Transverse colon (tissue), 4 donors: ENCODE results near the gene RCBTB1. TPM values are rescaled to one million over a fixed set of nuclear protein-coding genes. Genes with fewer than 3 reads are reported as not detected.

Experiments used
- DNase-seq: peaks from one replicate; pipeline ENCODE4 v3.0.0-alpha.2; 2019
- H3K27ac ChIP-seq, 4 donors: fragments of 200-600 bp; sonication (generic); 2 replicates each; pipeline ENCODE4 v1.5.1; 2016 to 2018; ENCODE audit warnings: inconsistent platforms in 4 of 4
- H3K27me3 ChIP-seq: fragments of 200-600 bp; sonication (generic); 2 replicates; pipeline ENCODE4 v1.5.1; 2017; ENCODE audit warnings: inconsistent platforms
- H3K36me3 ChIP-seq, 4 donors: fragments of 200-600 bp; sonication (generic); 2 replicates each; pipeline ENCODE4 v1.5.1; 2017 to 2019; ENCODE audit warnings: inconsistent platforms in 4 of 4
- H3K4me1 ChIP-seq, 4 donors: fragments of 200-600 bp; sonication (generic); 2 replicates each; pipeline ENCODE4 v1.5.1; 2017 to 2020; ENCODE audit warnings: inconsistent platforms in 4 of 4
- H3K4me3 ChIP-seq, 4 donors: fragments of 200-600 bp; sonication (generic); 1 replicate in 1 of 4; 2 replicates in 3 of 4; pipeline versions ENCODE4 v1.5.1 to v1.6.1; 2017 to 2019; ENCODE audit warnings: inconsistent platforms in 4 of 4
- H3K9me3 ChIP-seq, 2 donors: fragments of 200-600 bp; sonication (generic); 2 replicates each; pipeline ENCODE4 v1.5.1; 2017 to 2019; ENCODE audit warnings: inconsistent platforms in 2 of 2
- CTCF ChIP-seq, 5 experiments: fragments of 200-600 bp in 3 of 5; fragments of 450-650 bp in 2 of 5; sonication (generic) in 3 of 5; IDR thresholded peaks; 1 replicate in 2 of 5; 2 replicates in 3 of 5; pipeline ENCODE4 v1.5.1; 2016 to 2017; ENCODE audit warnings: antibody characterized with exemption in 5 of 5, inconsistent platforms in 3 of 5, mild to moderate bottlenecking in 2 of 5, moderate library complexity in 1 of 5
- EP300 ChIP-seq: sonication (generic); formaldehyde crosslinking; IDR thresholded peaks from one replicate; pipeline ENCODE4 v1.6.1; 2017; ENCODE audit warnings: antibody characterized with exemption, low read depth
- POLR2A ChIP-seq: fragments of 450-650 bp; IDR thresholded peaks from one replicate; pipeline ENCODE4 v1.6.1; 2016; ENCODE audit warnings: antibody characterized with exemption, mild to moderate bottlenecking, moderate library complexity
- POLR2AphosphoS5 ChIP-seq, 3 donors: sonication (generic); formaldehyde crosslinking; IDR thresholded peaks; one replicate each; pipeline ENCODE4 v1.6.1; 2016; ENCODE audit warnings: antibody characterized with exemption in 3 of 3
- WGBS, 2 donors: methylation state at CpG; one replicate each; pipeline ENCODE4 v1.1.5; 2018; ENCODE audit warnings: low coverage in 1 of 2; 5-methylcytosine and 5-hydroxymethylcytosine counted together
- in situ Hi-C, 4 donors: fragments of 200-750 bp; cut with MboI; loops; one replicate each; pipeline versions ENCODE4 v1.15.0 to v1.15.1; 2017; ENCODE audit warnings: low sequenced_read_pairs in 3 of 4, low pct_ligation_motif_present in 1 of 4, low pct_unique_long_range_greater_than_20kb in 1 of 4
- intact Hi-C: fragments of 100-400 bp; cut with DNase I; formaldehyde crosslinking; loops from one replicate; pipeline ENCODE4 v1.15.1; 2023; ENCODE audit warnings: low total_unique reads
- total RNA-seq, 4 donors: library from RNA; depleted of rRNA; stranded (reverse); fragments of >200 nt; gene quantifications; one replicate each; pipeline ENCODE4 v1.1.0, GENCODE V29; 2016

RCBTB1 gene
- total RNA-seq: 10 to 100 TPM in 1 of 4 donors, 1 to 10 TPM in 3; 4.9 to 10.4 (median 7.7) TPM

GRCh38 chr13:49585220-49586157, at the start of gene RCBTB1:
Gene RCBTB1 (minus strand): TSS chr13:49585558. CDS start chr13:49567279, 18,279 bp downstream.
- DNase-seq: peak; percentile 69
- Histone ChIP-seq H3K27ac (peak within 1 kb of the TSS; percentile 81 to 90 (median 86)), H3K9me3 (no peaks in the 10 kb centered on the region), H3K4me3 (peak within 1 kb of the TSS; percentile 42 to 91 (median 85)), H3K27me3 (no peaks in the 10 kb centered on the region), H3K36me3 (no peaks in the 10 kb centered on the region), H3K4me1 (peaks cover 0 to 20% (median 14%) of the 10 kb centered on the region in 4 donors)
- intact Hi-C loops (loop anchor here (5.0 kb wide), 1 partner anchor 417 kb away; no protein-coding TSS in a partner anchor), in situ Hi-C loops (loop anchor here in 1 of 4 donors (10.0 kb wide), 1 partner anchor 141 kb away; the partner anchor contains the start of genes CAB39L and SETDB2)
- WGBS, 2 donors: 0 to 3% methylated on average over 8 to 52 of the region's 87 CpGs
- TF ChIP-seq POLR2A: peak; percentile 28
- no peak for TF ChIP-seq CTCF (IDR thresholded peaks at IDR 0.05)
- TF ChIP-seq POLR2AphosphoS5 (IDR thresholded peaks at IDR 0.05): peak; percentile 10 to 55 (median 43)
- TF ChIP-seq EP300: no peak

- TF ChIP-seq CTCF (IDR thresholded peaks at IDR 0.05): no peak
- TF ChIP-seq EP300: no peak
- no peak for TF ChIP-seq POLR2AphosphoS5 (IDR thresholded peaks at IDR 0.05)
- TF ChIP-seq POLR2A: no peak
- H3K9me3 ChIP-seq: no peaks in the 10 kb centered on the region
- peaks cover 0 to 4% (median under 1%) of the 10 kb centered on the region in 4 donors for H3K4me1 ChIP-seq
- no peaks in the 10 kb centered on the region for H3K36me3 ChIP-seq
- H3K27ac ChIP-seq: no peak overlapping the region
- in situ Hi-C loops (no loop called here), intact Hi-C loops (no loop called here)
- no peaks in the 10 kb centered on the region for H3K27me3 ChIP-seq
- no peak for DNase-seq
- no peak overlapping the region for H3K4me3 ChIP-seq
- 94 to 100% methylated on average over 2 to 4 of the region's 4 CpGs for WGBS, 2 donors
Measured at GRCh38 chr13:49633710-49634109, 48.4 kb upstream of the RCBTB1 start.

- H3K27me3 ChIP-seq: no peaks in the 10 kb centered on the region
- no peaks in the 10 kb centered on the region for H3K36me3 ChIP-seq
- H3K4me3 ChIP-seq: no peak overlapping the region
- no peak overlapping the region for H3K27ac ChIP-seq
- in situ Hi-C loops (no loop called here), intact Hi-C loops (no loop called here)
- DNase-seq: no peak
- WGBS, 2 donors: 87 to 92% methylated on average over 5 of the region's 5 CpGs
- H3K9me3 ChIP-seq: no peaks in the 10 kb centered on the region
- TF ChIP-seq CTCF (IDR thresholded peaks at IDR 0.05) (no peak), EP300 (no peak), POLR2AphosphoS5 (IDR thresholded peaks at IDR 0.05) (no peak), POLR2A (no peak)
- H3K4me1 ChIP-seq: peaks cover 0 to 8% (median 2%) of the 10 kb centered on the region in 4 donors
Measured at GRCh38 chr13:49632156-49632555, 46.8 kb upstream of the RCBTB1 start.

- no peaks in the 10 kb centered on the region for H3K27me3 ChIP-seq
- in situ Hi-C loops (no loop called here), intact Hi-C loops (no loop called here)
- WGBS, 2 donors: 95% methylated on average over 11 of the region's 16 CpGs; no CpG with 5 or more reads in 1 of the 2 donors
- no peaks in the 10 kb centered on the region for H3K36me3 ChIP-seq
- peaks cover 2 to 12% (median 4%) of the 10 kb centered on the region in 4 donors for H3K4me1 ChIP-seq
- H3K27ac ChIP-seq: no peak overlapping the region
- H3K4me3 ChIP-seq: no peak overlapping the region
- DNase-seq: no peak
- no peak for TF ChIP-seq POLR2AphosphoS5 (IDR thresholded peaks at IDR 0.05)
- no peak for TF ChIP-seq CTCF (IDR thresholded peaks at IDR 0.05)
- no peak for TF ChIP-seq EP300
- no peak for TF ChIP-seq POLR2A
- no peaks in the 10 kb centered on the region for H3K9me3 ChIP-seq
Measured at GRCh38 chr13:49630580-49630979, 45.2 kb upstream of the RCBTB1 start.
